OCI-LY7 (cell line): Measurements from ENCODE around the gene PIEZO1. TPM values are rescaled to one million over a fixed set of nuclear protein-coding genes. Genes with fewer than 3 reads are reported as not detected.

Experiments
- BruUV-seq: library from RNA; stranded (reverse); fragments of 400-500 nt; replicated peaks from 2 replicates; lab custom pipeline; 2021; lab: Mats Ljungman, UMichigan
- CTCF ChIA-PET: fragments of 300-600 bp; sonication (Branson Sonifier 250); formaldehyde crosslinking; loops from one replicate; lab custom pipeline; 2022; ENCODE audit warnings: antibody characterized with exemption; ENCODE audit not compliant: unreplicated experiment; lab: Charles Lee
- POLR2A ChIA-PET: fragments of 300-600 bp; sonication (Branson Sonifier 250); formaldehyde crosslinking; loops from one replicate; lab custom pipeline; 2022; ENCODE audit warnings: antibody characterized with exemption; lab: Charles Lee
- DNase-seq: peaks from one replicate; pipeline ENCODE4 v3.0.0-alpha.2; 2015; ENCODE audit warnings: low spot score
- H2AFZ ChIP-seq: fragments of 200-600 bp; sonication (generic), shearing (Covaris generic); 2 replicates; pipeline ENCODE4 v1.6.1; 2014; ENCODE audit warnings: mild to moderate bottlenecking, antibody characterized with exemption, low read length, moderate library complexity
- H3K27ac ChIP-seq: fragments of 200-600 bp; sonication (generic); 2 replicates; pipeline ENCODE4 v1.5.1; 2014; ENCODE audit warnings: mixed run types, low read depth, mild to moderate bottlenecking, moderate library complexity, low read length, inconsistent platforms; ENCODE audit not compliant: poor library complexity, severe bottlenecking
- H3K36me3 ChIP-seq: fragments of 200-600 bp; sonication (generic); 2 replicates; pipeline ENCODE4 v1.6.1; 2014; ENCODE audit warnings: mild to moderate bottlenecking, antibody characterized with exemption, low read length, moderate library complexity, mixed read lengths; ENCODE audit not compliant: insufficient read depth
- H3K4me1 ChIP-seq: fragments of 200-600 bp; sonication (generic); 2 replicates; pipeline ENCODE4 v1.5.1; 2014; ENCODE audit warnings: mild to moderate bottlenecking, low read length; ENCODE audit not compliant: insufficient read depth, poor library complexity, severe bottlenecking
- H3K4me2 ChIP-seq: fragments of 200-600 bp; sonication (generic); 2 replicates; pipeline ENCODE4 v1.6.1; 2014; ENCODE audit warnings: mild to moderate bottlenecking, low read length
- H3K4me3 ChIP-seq: fragments of 200-600 bp; sonication (generic); 2 replicates; pipeline ENCODE4 v1.5.1; 2014; ENCODE audit warnings: mild to moderate bottlenecking, low read depth, low read length; ENCODE audit not compliant: poor library complexity, severe bottlenecking
- H3K79me2 ChIP-seq: fragments of 200-600 bp; sonication (generic); 2 replicates; pipeline ENCODE4 v1.6.1; 2016; ENCODE audit warnings: low read depth, mild to moderate bottlenecking, low read length, moderate library complexity, mixed read lengths; ENCODE audit not compliant: insufficient read depth
- H3K9me2 ChIP-seq: fragments of 200-600 bp; sonication (generic); 2 replicates; pipeline ENCODE4 v1.6.1; 2016; ENCODE audit warnings: mild to moderate bottlenecking, low read length, mixed read lengths; ENCODE audit not compliant: insufficient read depth
- H3K9me3 ChIP-seq: fragments of 200-600 bp; sonication (generic); 2 replicates; pipeline ENCODE4 v1.6.1; 2014; ENCODE audit warnings: mild to moderate bottlenecking, mixed run types, low read length, mixed read lengths
- H4K20me1 ChIP-seq: fragments of 200-600 bp; sonication (generic); 2 replicates; pipeline ENCODE4 v1.6.1; 2014; ENCODE audit warnings: mild to moderate bottlenecking, antibody characterized with exemption, low read length, moderate library complexity, mixed read lengths; ENCODE audit not compliant: insufficient read depth
- EZH2phosphoT487 ChIP-seq: fragments of 200-600 bp; sonication (generic); IDR thresholded peaks from 2 replicates; pipeline ENCODE4 v1.6.1; 2018; ENCODE audit warnings: low read depth, borderline replicate concordance, mild to moderate bottlenecking, mixed run types, antibody characterized with exemption, low read length, moderate library complexity, mixed read lengths
- intact Hi-C: fragments of 100-400 bp; cut with micrococcal nuclease; formaldehyde crosslinking; loops from one replicate; pipeline ENCODE4 v1.10.0; 2022; ENCODE audit not compliant: unreplicated experiment
- total RNA-seq, 2 experiments: library from RNA; depleted of rRNA in 1 of 2; stranded (reverse); fragments of >200 nt in 1 of 2; shearing (Covaris generic) in 1 of 2; gene quantifications; 2 replicates each; pipeline ENCODE4 v1.2.3, GENCODE V29; 2014 to 2022
- TF ChIP-seq, protein P1 (sequence below): fragments of 200-600 bp; sonication (generic); conservative IDR thresholded peaks from 2 replicates; pipeline ENCODE4 v1.5.1; 2014; ENCODE audit warnings: mild to moderate bottlenecking, antibody characterized with exemption, low read length, moderate library complexity, mixed read lengths

PIEZO1 gene
- total RNA-seq, 2 experiments from 2014 or later = 144 to 154 TPM

DNA sequence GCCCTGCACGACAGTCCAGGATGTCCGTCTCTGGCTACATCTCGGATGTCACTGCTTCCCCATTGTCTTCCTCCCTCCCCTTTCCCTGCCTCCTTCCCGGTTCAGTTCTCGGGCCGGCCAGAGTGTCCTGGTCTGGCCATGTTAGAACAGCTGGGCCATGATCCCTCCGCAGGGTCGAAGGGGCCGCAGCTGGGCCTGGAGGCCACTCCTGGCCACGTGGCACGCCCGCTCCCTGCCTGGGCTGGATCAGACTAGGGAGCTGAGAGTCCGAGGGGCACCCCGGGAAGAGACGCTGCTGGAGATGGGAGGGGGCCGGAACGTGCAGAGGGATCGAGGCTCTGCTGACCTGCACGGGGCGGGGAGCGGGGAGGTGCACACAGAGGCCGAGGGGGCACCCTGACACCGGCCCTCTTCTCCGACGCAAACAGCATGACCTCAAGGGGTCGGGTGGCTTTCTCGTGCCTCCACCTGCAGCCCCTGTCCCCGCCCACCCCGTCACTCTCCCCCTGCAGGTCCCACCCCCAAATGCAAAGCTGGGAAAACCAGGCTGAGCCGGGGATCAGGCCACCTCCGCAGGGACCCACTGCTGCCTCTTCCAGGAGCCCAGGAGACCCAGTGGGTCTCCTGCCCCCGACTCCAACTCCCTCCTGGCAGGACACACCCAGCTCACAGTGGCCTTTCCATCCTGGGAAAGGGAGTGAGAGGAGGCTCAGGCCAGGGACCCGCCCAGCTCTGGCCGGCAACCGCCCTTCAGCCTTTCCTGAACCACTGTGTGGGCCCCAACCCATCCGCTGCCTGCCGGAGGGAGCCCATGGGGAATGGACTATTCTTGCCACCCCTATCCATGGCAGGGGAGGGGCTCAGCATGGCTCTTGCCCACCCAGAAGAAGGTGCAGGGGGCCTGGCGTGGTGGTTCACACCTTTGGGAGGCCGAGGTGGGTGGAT lies 40.2 kb downstream of the PIEZO1 start:
- CTCF ChIA-PET = no interaction called here
- H3K9me3 ChIP-seq = no peaks in the 10 kb centered on the region
- H3K4me1 ChIP-seq = peaks cover 49% of the 10 kb centered on the region
- BruUV-seq = no TSS peak
- peak overlapping the region; percentile 87 for H3K4me2 ChIP-seq
- TF ChIP-seq, protein P1, sequence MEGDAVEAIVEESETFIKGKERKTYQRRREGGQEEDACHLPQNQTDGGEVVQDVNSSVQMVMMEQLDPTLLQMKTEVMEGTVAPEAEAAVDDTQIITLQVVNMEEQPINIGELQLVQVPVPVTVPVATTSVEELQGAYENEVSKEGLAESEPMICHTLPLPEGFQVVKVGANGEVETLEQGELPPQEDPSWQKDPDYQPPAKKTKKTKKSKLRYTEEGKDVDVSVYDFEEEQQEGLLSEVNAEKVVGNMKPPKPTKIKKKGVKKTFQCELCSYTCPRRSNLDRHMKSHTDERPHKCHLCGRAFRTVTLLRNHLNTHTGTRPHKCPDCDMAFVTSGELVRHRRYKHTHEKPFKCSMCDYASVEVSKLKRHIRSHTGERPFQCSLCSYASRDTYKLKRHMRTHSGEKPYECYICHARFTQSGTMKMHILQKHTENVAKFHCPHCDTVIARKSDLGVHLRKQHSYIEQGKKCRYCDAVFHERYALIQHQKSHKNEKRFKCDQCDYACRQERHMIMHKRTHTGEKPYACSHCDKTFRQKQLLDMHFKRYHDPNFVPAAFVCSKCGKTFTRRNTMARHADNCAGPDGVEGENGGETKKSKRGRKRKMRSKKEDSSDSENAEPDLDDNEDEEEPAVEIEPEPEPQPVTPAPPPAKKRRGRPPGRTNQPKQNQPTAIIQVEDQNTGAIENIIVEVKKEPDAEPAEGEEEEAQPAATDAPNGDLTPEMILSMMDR = no peak
- TF ChIP-seq EZH2phosphoT487 = no peak
- H3K4me3 ChIP-seq = peak overlapping the region; percentile 14
- no peak for DNase-seq
- POLR2A ChIA-PET = interaction anchor here (0.6 kb wide), 1 partner anchor 228 kb away, joined by 3 read pairs; no protein-coding TSS in a partner anchor
- peaks cover 5% of the 10 kb centered on the region; the same call in 1 of the 2 replicates for H3K36me3 ChIP-seq
- no peaks in the 10 kb centered on the region for H4K20me1 ChIP-seq
- peak overlapping the region; percentile 80 for H3K27ac ChIP-seq
- intact Hi-C loops = loop anchor here (1.0 kb wide), 1 partner anchor 38 kb away; no protein-coding TSS in a partner anchor
- H3K9me2 ChIP-seq = no peaks in the 10 kb centered on the region
- no peaks in the 10 kb centered on the region for H3K79me2 ChIP-seq
- no peak overlapping the region for H2AFZ ChIP-seq

DNA sequence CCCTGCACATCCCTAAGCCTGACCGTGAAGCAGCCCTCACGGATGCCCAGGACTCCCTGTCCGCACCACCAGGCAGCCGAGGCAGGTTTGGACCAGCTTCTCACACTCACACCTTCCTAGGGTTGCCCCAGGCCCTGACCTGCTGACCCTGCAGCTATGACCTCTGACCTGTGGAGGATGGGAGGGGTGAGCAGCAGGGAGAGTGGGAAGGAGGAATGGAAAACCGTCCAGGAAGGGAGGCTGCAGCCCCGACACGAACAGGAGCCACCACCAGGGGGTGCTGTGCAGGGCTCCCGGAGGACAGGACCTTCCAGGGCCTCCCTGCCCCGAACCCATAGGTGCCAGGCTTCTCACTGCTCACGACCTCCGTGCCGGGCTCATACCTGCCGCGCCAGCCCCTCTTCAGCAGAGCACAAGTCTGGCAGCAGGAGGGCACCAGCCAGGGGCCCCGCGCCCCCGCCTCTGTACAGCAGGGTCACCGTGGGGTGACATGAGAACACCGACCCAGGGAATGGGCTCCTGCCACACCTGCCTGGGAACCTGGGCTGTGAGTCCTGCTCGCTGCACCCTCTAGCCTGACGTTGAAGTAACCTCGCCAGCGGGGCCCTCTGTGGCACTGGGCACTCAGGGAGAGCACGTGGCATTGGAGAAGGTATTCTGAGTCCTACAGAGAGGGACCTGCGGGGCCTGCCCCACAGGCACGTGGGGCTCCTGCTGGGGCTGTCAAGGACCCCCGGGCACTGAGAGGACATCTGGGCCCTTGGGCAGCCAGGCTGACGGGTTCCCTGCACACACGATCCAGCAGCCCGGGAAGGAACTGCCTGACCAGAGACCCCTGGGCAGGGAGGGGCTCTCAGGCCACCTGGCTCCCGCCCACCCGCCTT lies 41.1 kb downstream of the PIEZO1 start:
- Histone ChIP-seq H3K36me3 (peaks cover 5% of the 10 kb centered on the region; the same call in 1 of the 2 replicates), H3K9me2 (no peaks in the 10 kb centered on the region), H3K4me3 (no peak overlapping the region), H3K27ac (no peak overlapping the region), H3K9me3 (no peaks in the 10 kb centered on the region), H2AFZ (no peak overlapping the region), H3K4me2 (no peak overlapping the region), H4K20me1 (no peaks in the 10 kb centered on the region), H3K4me1 (peaks cover 49% of the 10 kb centered on the region), H3K79me2 (no peaks in the 10 kb centered on the region)
- no peak for TF ChIP-seq EZH2phosphoT487
- TF ChIP-seq, protein P1 = peak; percentile 89
- DNase-seq = peak; percentile 62
- POLR2A ChIA-PET = no interaction called here
- BruUV-seq = no TSS peak
- intact Hi-C loops = no loop called here
- CTCF ChIA-PET = interaction anchor here (1.0 kb wide), 1 partner anchor 9 kb away, joined by 3 read pairs; no protein-coding TSS in a partner anchor
